Lower lobe of right lung (tissue), 2 donors: ENCODE measurements around the gene RUNX3. TPM values are rescaled to one million over a fixed set of nuclear protein-coding genes. Genes with fewer than 3 reads are reported as not detected.
A peak's percentile ranks its signal among the peaks of the same experiment; 100 is the strongest.

ENCODE experiments used
- ATAC-seq, 2 donors: fragments of 200-7000 bp; cut with Tn5 transposase; one replicate each; pipeline ENCODE4 v1.9.1; 2020 to 2022; ENCODE audit warnings: mild to moderate bottlenecking in 2 of 2, moderate library complexity in 2 of 2
- DNase-seq: peaks from one replicate; pipeline ENCODE4 v3.0.0-alpha.2; 2020
- H3K27ac ChIP-seq: fragments of 200-600 bp; one replicate; pipeline ENCODE4 v1.8.0; 2022
- H3K27me3 ChIP-seq: fragments of 200-600 bp; one replicate; pipeline ENCODE4 v1.8.0; 2022; ENCODE audit warnings: low read depth
- H3K36me3 ChIP-seq: fragments of 200-600 bp; one replicate; pipeline ENCODE4 v1.8.0; 2022; ENCODE audit warnings: mild to moderate bottlenecking
- H3K4me1 ChIP-seq: fragments of 200-600 bp; one replicate; pipeline ENCODE4 v1.8.0; 2022
- H3K4me3 ChIP-seq: fragments of 200-600 bp; one replicate; pipeline ENCODE4 v1.8.0; 2022; ENCODE audit warnings: mild to moderate bottlenecking
- H3K9me3 ChIP-seq: fragments of 200-600 bp; one replicate; pipeline ENCODE4 v1.8.0; 2022
- intact Hi-C: fragments of 100-400 bp; cut with DNase I; formaldehyde crosslinking; loops from one replicate; pipeline ENCODE4 v1.11.0; 2022
- total RNA-seq: library from RNA; stranded (reverse); fragmentation: NEBNext Ultra II Directional; extraction: Animal tissue kit (Norgen Biotek cat#: 25700); gene quantifications from one replicate; pipeline ENCODE4 v1.2.1, GENCODE V29; 2021
- TF ChIP-seq, protein P1 (sequence below): fragments of 200-600 bp; IDR thresholded peaks from one replicate; pipeline ENCODE4 v1.8.0; 2022; ENCODE audit warnings: antibody characterized with exemption, mild to moderate bottlenecking
- donor health status: DM: no; HTN: yes; CAD: no; lungs with severe emphysema.

The RUNX3 gene
- total RNA-seq, 1 donor from 2014 or later = 13.1 TPM

GRCh38 chr1:24875991-24876506 lies 54.0 kb downstream of the RUNX3 start:
- H3K36me3 ChIP-seq = no peaks in the 10 kb centered on the region
- no peaks in the 10 kb centered on the region for H3K9me3 ChIP-seq
- intact Hi-C loops = no loop called here
- peaks cover 4% of the 10 kb centered on the region for H3K4me1 ChIP-seq
- DNase-seq = peak; percentile 14
- peaks cover 2% of the 10 kb centered on the region for H3K27me3 ChIP-seq
- TF ChIP-seq, protein P1, sequence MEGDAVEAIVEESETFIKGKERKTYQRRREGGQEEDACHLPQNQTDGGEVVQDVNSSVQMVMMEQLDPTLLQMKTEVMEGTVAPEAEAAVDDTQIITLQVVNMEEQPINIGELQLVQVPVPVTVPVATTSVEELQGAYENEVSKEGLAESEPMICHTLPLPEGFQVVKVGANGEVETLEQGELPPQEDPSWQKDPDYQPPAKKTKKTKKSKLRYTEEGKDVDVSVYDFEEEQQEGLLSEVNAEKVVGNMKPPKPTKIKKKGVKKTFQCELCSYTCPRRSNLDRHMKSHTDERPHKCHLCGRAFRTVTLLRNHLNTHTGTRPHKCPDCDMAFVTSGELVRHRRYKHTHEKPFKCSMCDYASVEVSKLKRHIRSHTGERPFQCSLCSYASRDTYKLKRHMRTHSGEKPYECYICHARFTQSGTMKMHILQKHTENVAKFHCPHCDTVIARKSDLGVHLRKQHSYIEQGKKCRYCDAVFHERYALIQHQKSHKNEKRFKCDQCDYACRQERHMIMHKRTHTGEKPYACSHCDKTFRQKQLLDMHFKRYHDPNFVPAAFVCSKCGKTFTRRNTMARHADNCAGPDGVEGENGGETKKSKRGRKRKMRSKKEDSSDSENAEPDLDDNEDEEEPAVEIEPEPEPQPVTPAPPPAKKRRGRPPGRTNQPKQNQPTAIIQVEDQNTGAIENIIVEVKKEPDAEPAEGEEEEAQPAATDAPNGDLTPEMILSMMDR = no peak
- ATAC-seq = no peak
- H3K27ac ChIP-seq = no peak overlapping the region
- H3K4me3 ChIP-seq = no peak overlapping the region

GRCh38 chr1:24875257-24875656 lies 54.8 kb downstream of the RUNX3 start:
- Histone ChIP-seq H3K4me3 (no peak overlapping the region), H3K4me1 (peaks cover 12% of the 10 kb centered on the region), H3K27ac (no peak overlapping the region), H3K9me3 (no peaks in the 10 kb centered on the region), H3K27me3 (peaks cover 9% of the 10 kb centered on the region), H3K36me3 (no peaks in the 10 kb centered on the region)
- DNase-seq (no peak), ATAC-seq (no peak)
- TF ChIP-seq, protein P1 = no peak
- intact Hi-C loops = no loop called here

- Histone ChIP-seq H3K27me3 (peaks cover 9% of the 10 kb centered on the region), H3K27ac (no peak overlapping the region), H3K4me3 (no peak overlapping the region), H3K4me1 (peaks cover 13% of the 10 kb centered on the region), H3K9me3 (no peaks in the 10 kb centered on the region), H3K36me3 (no peaks in the 10 kb centered on the region)
- intact Hi-C loops = no loop called here
- ATAC-seq (peak; percentile 18 to 49), DNase-seq (peak; percentile 37)
- TF ChIP-seq, protein P1 = no peak
Observed at GRCh38 chr1:24874611-24875234, 55.4 kb downstream of the RUNX3 start.

DNA sequence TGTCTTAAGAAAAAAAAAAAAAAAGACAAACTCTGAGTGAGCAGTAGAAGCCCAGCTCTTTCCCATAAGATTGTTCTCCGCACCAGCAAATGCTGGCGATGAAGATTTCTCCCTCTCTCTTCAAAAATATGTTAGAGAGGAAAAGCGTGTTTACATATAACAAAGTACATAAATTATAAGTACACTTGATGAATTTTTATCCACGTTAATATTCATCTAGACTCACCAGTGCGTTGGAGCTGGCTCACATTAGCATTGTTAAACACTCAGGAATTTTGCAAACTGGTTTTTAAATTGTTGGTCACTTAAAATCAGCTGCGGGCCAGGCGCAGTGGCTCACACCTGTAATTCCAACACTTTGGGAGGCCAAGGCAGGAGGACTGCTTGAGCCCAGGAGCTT lies 56.0 kb downstream of the RUNX3 start:
- intact Hi-C loops = no loop called here
- TF ChIP-seq, protein P1 = no peak
- no peak overlapping the region for H3K4me3 ChIP-seq
- H3K9me3 ChIP-seq = no peaks in the 10 kb centered on the region
- ATAC-seq = peak; percentile 71 to 87
- peaks cover 9% of the 10 kb centered on the region for H3K27me3 ChIP-seq
- H3K27ac ChIP-seq = no peak overlapping the region
- no peaks in the 10 kb centered on the region for H3K36me3 ChIP-seq
- peaks cover 13% of the 10 kb centered on the region for H3K4me1 ChIP-seq
- peak; percentile 46 for DNase-seq

DNA sequence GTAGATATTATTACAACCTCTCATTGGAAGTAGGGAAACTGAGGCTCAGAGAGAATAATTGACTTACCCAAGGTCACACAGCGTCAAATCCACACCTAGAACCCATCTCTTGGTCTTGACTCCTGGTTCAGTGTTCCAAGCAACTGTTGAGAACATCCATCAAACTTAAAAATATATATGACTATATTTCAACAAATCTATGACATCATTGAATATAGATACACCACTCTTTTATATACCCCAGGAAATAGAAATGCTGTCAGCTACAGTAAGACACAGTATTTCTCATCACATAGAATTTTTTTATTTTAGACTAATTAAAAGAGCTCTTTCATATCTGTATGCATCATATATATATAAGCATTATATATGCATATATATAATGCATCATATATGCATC lies 56.9 kb downstream of the RUNX3 start:
- DNase-seq (no peak), ATAC-seq (no peak)
- intact Hi-C loops = no loop called here
- Histone ChIP-seq H3K27me3 (peaks cover 13% of the 10 kb centered on the region), H3K4me1 (peaks cover 13% of the 10 kb centered on the region), H3K36me3 (no peaks in the 10 kb centered on the region), H3K27ac (no peak overlapping the region), H3K9me3 (no peaks in the 10 kb centered on the region), H3K4me3 (no peak overlapping the region)
- TF ChIP-seq, protein P1 = no peak
